GM19328 (cell line): ENCODE data around the gene MBNL2.

Experiments
- ATAC-seq: cut with Tn5 transposase; IDR thresholded peaks from one replicate; pipeline ENCODE4 v1.9.1; 2021; ENCODE audit warnings: mild to moderate bottlenecking, moderate library complexity; ENCODE audit not compliant: unreplicated experiment

Gene MBNL2

GRCh38 chr13:97434397-97435201, 212.5 kb downstream of the MBNL2 start:
- ATAC-seq = peak; percentile 0

DNA sequence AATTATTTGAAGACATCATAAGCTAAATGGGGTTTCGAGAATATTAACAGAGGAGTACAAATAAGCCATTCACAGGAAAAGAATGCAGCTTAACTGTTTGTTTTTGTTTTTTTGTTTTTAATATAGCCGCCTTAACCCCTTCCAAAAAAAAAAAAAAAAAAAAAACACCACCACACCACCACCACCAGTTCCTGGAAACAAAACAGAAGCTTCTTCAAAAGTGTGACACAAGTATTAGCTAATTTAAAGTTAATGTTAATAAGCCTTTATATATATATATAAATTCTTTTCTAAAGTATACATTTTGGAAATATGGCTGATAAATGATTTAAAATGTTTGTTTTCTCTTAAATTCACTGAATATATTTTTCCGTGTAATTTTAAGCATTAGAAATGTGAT, 213.2 kb downstream of the MBNL2 start:
- ATAC-seq = no peak

GRCh38 chr13:97435794-97436193, 213.7 kb downstream of the MBNL2 start:
- no peak for ATAC-seq

- ATAC-seq = no peak
Measured at GRCh38 chr13:97436845-97437244, 214.7 kb downstream of the MBNL2 start.

DNA sequence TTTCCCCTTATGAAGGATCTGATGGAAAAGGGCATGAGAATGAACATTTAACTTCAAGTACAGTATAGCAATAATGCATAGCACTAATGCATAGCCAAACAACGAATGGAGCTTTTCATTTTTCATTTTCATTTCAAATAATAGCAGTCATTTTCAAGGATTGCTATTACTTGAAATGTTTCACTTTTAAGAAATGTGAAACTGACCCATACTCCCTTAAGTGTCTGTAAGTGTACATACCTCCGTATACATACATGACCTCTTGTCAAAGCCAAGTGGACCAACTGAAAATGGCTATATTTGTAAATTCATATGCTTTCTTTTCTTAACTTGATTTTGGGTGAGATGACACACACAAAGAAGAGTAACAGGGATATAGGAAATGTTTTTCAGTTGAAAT, 215.6 kb downstream of the MBNL2 start:
- no peak for ATAC-seq

GRCh38 chr13:97438856-97439595, 216.9 kb downstream of the MBNL2 start:
- no peak for ATAC-seq

DNA sequence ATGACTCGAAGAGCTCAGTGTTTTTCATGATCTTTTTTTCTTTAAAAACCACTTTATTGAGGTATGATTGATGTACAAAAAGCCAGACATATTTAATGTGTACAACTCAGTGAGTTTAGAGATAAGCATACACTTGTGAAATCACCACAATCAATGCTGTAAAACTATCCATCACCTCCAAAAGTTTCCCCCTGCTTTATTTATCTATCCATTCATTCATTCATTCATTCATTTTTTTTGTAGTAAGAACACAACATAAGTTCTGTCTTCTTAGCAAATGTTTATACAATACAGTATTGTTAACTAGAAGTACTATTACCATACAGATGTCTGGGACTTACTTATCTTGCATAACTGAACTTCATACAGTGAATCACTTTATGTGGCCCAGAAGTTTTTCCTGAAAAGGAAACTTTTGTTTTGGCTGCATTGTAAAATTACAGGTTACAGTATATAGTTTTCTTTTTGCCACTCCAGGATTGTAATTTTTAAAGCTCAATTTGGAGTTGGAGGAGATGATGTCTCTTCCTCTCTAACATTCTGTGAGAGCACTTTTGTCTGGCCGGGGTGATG, 218.6 kb downstream of the MBNL2 start:
- ATAC-seq = no peak

DNA sequence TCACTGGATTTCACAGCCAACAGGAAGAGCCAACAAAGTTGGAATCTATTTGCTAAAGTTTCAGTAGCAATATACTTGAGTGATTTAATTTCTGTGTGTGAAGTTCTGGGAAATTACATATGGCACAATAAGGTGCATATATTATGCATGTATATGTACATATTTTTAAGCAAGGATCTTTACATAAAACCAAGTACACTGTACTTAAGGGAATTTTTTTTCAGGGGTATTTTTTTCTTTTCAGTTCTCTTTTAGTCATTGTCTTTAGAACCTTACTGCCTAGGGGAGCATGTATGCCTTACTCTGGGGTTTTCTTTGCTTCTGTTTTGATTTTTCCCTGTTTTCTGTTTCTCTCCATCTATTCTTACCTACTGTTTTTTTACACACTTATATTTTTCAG, 219.2 kb downstream of the MBNL2 start:
- ATAC-seq = no peak
